Fibroblast of upper back skin (primary cell): Measurements from ENCODE around the gene ALG2.
A peak's percentile ranks its signal among the peaks of the same experiment; 100 is the strongest.
"Not testable (repeated sequence)": the region's sequence is repeated elsewhere in the genome, so short reads cannot be mapped to it uniquely, and the experiment has no call there.

Experiments
- DNase-seq: peaks from one replicate; pipeline ENCODE4 v3.0.0-alpha.2; 2013

The ALG2 gene

DNA sequence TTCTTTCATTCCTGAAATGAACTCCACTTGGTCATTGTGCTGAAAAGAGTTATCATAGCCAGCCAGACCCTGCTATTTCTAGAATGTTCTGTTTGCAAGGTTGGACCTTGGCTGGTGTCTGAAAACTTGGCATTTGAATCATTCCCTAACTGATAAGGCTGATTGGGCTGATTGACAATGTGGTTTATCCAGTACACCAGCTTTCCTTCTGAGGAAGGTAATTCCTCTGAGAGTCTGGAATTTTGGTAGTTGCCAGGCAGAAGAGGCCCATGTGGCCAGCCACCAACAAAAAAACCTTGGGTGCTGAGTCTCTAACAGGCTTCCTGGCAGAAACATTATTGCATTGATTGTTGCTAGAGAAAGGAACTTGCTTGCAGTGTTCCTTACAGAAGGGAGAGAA, 15.6 kb upstream of the ALG2 start:
- DNase-seq: no peak

DNA sequence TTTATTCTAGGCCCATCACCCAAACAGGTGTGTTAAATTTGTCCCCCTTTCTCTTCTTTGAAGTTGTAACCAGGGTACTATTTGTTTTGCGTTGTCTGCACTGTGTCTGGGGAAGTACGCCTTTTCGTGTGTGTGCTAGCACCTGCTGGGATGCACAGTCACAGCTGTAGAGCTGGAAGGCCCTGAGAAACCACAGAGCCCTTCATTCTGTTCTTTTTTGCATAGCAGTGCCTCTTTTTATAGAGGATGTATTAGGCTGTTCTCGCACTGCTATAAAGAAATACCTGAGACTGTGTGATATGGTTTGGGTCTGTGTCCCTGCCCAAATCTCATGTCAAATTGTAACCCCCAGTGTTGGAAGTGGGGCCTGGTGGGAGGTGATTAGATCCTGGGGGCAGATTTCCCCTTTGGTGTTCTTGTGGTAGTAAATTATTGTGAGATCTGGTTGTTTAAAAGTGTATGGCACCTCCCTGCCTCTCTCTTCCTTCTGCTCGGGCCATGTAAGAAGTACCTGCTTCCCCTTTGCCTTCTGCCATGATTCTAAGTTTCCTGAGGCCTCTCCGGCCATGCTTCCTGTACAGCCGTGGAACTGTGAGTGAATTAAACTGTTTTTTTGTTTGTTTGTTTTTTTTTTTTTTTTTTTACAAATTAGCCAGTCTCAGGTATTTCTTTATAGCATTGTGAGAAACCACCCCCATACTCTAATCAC, 14.3 kb upstream of the ALG2 start:
- no peak for DNase-seq

DNA sequence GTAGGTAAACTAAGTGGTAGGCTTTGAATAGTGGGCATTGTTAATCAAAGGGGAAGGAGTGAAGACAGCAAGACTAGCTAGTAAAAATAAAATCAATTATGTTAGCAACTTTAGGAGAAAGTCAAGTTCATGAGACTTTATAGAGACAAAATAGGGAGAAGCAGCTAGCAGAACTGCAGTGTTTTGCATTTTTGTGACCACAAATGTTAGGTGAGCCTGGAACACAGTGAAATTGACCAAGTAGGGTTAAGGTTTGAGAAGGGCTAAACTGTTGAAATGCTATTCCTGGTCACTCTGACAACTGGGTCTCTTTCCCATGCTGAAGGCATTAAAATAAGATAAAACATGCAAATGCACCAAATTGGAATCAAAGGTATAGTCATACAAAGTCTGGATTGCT, 13.3 kb upstream of the ALG2 start:
- DNase-seq: no peak

DNA sequence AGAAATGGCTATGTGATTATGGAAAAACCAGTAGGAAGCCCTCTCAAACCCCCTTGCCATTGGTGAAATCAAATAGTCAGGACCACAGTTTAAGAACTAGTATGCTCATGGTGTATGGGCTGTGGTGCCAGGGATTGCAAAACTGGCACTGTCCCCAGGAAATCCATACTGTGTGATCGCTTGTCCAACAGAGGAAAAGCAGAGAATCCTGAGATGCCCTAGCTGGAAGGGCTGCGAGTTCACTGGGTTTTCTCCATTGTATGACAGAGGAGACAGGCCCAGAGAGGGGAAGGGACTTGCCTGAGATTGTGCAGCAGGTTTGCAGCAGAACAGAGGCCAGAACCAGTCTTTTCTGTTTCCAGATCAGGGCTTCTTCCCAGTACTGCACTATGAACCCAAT, 12.9 kb upstream of the ALG2 start:
- no peak for DNase-seq

DNA sequence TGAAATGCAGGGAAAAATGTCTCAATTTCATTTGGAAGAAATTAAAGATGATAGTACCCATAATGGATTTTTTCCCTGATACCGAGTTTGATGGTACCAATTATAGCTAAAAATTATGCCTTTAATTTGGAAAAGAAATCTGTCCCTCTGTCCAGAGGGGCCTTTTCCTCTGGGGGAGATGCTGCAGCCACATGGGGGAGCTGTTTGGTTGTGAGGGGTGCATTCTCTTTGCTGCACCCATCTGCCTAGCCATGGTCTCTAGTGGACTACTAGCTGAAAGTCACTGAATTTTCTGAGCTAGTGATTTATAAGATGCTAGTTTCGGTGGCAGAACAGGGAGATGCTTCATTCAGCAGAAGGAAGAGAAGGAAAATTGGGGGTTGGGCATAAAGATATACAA, 10.0 kb upstream of the ALG2 start:
- DNase-seq: no peak

DNA sequence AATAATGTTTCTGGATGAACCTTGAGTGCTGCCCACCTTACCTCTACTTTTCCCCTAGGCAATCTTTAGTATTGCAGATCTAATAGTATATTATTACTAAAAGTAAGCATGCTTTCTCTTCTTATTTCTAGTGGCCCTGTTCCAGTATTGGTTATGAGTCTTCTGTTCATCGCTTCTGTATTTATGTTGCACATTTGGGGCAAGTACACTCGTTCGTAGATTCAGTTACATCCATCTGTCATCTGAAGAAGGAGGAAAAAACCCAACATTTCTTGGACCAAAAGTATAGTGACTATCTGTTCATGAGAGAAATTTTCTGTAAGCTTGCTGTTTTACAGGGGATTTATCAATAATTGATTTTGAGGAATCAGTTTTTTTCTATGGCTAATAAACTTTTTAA, 8.5 kb upstream of the ALG2 start:
- DNase-seq: no peak

DNA sequence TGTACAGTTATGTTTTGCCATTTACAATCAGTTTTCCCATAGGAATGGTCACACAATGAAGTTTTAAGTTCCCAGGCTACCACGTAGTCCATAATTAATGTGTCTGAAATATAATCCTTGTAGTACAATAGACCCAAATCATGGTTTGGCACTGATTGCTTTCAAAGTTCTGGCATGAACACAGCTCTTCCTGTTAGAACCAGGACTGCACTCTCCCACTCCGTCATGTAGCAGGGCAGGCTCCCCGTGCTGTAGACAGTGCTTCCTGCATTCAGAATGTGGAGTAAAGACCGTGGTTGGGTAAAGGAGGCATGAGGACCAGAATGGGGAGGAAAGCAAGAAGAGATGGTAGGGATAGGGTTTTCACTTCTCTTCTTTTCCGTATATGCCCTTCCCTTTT, 4.3 kb upstream of the ALG2 start:
- no peak for DNase-seq

DNA sequence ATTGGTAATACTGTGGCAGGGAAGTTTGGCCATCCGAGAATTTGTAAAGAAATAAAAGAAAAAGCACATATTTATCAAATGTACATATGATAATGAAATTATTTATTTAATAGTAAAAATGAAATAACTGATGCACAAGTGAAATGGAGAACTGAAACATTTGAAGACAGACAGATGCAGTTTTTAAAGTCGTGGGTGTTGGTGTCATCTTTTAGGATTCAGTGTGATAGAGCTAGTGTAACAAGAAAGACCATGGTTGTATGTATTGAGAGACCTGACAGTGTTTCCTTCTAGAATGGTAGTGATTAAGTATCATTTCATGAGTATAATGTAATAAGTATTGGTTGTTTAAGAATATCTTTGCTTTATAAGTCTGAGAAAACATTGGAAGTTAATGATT, 2.7 kb upstream of the ALG2 start:
- DNase-seq: no peak

DNA sequence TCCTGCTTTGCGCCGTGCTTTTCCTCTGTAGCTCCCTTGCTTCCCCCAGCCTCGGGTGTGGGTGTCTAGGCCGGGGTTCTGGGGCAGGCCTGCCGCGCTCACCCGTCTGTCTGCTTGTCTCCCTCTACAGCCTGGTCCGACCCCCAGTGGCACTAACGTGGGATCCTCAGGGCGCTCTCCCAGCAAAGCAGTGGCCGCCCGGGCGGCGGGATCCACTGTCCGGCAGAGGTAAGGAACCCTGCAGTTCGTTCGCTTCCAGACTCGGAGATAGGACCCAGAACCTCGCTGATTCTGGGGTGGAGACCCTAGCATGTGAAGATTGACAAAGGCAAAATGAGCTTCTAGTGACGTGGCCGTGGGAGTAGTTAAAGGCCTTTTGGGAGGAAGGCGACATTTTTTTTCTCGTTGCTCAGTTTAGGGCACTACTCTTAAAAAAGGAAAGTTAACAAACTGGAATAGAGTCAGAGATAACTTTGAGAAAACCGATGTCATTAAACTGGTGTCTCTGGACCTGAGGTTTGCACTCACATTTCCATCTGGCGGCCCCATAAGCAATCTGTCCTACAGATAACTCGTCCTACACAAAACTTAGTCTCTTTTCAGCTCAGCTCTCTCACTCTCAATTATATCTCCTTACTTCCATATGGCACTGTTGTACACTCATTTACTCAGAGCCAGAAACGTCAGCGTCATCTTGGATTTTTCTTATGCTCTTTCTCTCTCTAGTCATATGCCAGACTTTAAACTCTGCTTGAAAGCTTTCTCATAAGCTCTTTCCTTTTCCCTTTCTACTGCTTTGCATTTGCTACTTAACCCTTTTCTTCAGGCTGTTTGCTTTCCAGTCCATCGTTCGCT, 901 bp upstream of the ALG2 start:
- peak; percentile 10 for DNase-seq

DNA sequence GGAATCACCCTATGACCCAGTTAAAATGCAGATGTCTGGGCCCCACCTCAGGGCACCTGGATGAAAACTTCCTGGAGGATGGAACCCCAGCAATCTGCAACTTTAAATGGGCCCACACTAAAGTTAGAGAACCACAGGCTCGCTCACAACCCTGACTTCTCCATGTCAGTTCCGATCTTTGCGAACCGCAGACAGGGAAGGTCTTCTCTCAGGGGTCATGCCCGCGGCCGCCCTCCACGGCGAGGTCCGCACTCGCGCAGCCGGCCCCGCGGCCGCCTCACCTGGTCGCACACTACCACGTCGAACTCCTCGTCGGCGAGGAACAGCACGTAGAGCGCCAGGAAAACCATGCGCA, 499 bp downstream of the ALG2 start:
- DNase-seq: no peak

DNA sequence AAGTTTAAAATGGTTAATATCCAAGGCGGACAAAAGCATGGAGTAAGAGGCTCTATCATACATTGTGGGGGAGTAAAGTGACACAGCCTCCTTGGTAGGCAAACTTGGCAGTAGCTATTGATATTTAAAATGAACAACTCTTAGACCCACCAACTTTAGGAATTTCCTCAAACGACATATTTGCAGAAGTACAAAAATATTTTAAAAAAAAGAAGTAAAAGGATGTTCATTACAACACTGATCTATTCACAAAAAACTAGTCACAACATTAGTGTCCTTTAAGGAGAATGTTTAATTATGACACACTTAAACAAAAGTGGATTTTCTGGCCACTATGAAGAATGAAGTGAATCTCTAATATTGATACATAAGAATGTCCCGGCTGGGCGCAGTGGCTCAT, 1.7 kb downstream of the ALG2 start:
- no peak for DNase-seq

DNA sequence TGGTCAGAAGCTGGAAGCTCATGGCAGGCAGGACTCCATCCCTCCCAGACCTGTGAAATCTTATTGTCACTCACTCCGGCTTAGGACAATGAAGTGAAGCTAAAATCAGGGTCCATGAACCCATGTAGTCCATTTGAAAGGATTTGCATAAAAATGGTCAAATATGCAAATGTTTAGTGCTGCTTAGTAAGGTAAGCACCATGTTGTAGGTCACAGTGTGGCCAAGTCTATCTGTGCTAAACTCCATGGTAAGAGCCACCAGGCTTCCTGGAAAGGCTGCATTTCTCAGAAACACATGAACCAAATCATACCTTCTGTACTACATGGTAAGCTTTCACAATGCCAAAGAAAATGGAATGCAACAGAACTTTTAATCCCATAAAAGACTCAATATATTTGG, 5.7 kb downstream of the ALG2 start:
- no peak for DNase-seq

DNA sequence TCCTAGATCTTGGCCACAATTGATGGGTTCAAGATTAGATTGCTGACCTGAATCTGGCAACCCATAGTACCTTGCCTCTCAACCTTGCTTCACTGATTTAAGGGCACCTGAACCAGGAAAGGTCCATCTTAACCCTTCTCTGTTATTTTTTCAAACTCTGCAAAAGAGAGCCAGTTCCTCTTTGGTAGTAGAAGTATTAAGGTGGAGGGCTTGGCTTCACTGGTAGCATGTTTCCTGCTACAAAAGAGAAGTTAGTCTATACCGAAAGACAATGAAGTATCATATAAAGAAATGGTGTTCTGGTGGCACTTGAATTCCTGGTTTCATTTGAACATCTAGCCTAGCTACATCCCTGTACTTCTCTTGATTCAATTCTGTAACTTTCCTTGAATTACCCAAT, 8.5 kb downstream of the ALG2 start:
- no peak for DNase-seq

DNA sequence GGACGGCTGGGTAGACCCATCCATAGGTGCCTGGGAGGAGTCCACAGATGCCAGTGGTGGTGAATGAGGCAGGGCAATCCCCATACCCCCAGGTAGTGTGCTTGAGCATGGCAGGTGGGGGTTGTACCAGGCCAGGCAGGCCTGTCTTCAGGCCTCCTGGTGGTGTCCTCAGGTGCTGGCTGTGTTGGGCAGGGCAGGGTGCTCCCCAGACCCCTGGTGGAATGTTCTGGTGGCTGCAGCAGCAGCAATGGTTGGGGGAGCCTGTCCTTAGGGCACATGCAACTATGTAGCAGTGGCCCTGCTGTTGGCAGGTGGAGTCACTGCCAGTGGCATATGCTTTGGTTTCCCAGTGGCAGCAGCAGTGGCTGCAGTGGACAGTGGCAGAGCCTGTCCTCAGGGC, 10.0 kb downstream of the ALG2 start:
- DNase-seq: no peak

DNA sequence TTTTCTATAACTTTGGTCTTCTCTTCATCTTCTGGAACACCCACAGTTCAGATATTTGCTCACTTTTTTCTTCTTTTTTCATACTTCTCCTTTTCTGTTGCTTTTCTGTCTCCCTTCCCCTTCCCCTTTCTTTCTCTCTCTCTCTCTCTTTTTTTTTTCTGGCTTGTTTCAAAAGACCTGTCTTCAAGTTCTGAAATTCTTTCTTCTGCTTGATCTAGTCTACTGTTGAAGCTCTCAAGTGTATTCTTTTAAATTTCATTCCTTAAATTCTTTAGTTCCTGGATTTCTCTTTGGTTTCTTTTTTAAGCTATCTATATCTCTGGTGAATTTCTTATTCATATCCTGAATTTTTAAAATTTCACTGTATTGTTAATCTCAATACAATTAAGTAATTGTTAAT, 11.2 kb downstream of the ALG2 start:
- no peak for DNase-seq

DNA sequence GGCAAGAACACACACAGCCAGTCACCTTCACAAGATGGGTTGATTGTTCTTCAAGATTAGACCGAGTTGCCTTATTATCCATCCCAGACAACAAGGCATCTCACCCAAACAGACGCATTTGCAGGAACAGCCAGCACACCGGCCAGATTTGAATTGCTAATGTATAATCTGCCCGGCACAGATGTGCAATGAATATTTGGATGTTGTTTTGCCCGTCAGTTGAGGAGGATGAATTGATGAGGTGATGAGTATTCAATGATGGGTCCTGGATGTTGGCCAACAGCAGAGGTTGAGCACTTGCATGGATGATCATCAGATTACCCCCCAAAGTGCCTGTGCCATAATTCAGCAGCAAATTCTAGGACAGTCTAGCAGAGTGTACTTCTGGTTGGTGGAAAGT, 20.1 kb downstream of the ALG2 start:
- DNase-seq: no peak

DNA sequence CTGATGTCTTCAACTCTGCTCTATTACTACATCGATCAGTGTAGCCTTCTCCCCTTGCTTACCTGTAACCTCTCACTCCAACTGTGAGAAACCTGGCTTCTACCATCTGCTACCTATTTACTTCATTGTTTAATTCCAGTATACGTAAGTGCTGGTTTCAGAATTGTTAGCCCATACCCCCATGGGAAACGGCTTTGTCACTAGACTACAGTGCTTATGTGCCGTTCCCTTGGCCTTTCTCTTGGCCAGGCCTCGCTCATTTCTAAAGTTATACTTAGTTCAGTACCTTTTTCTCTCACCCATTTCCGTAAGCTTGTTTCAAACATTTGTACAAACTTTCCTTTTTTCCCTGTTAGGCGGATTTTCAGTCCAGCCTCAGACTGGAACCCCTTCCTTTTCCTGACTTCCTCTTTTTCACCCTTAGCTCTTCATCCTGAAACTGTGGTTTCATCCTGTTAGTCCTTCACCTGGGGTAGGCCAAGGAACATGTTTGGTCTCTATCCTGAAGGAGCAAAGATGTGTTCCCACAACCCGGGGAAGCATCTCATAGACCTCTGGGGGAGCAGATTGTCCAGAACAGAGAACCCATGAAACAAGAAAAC, 21.7 kb downstream of the ALG2 start:
- DNase-seq: no peak

DNA sequence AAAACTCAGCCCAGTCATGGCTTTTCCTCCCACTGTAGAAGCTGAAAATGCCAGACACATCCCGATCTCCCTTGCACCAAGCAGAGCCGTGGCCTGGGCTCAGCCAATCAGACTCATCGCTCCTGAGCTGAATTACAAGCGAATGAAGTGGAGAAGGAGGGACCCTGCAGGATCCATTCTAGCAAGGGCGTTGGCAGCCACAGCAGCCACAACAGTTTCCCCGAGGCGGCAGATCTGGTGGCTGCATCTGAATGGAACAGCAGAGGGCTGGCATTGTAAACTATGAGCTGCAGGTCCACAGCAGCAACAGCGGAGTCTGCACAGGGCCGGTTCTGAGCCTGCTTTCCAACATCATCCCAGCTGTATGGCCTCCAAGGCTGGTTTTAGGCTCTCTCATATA, 23.8 kb downstream of the ALG2 start:
- DNase-seq: no peak

DNA sequence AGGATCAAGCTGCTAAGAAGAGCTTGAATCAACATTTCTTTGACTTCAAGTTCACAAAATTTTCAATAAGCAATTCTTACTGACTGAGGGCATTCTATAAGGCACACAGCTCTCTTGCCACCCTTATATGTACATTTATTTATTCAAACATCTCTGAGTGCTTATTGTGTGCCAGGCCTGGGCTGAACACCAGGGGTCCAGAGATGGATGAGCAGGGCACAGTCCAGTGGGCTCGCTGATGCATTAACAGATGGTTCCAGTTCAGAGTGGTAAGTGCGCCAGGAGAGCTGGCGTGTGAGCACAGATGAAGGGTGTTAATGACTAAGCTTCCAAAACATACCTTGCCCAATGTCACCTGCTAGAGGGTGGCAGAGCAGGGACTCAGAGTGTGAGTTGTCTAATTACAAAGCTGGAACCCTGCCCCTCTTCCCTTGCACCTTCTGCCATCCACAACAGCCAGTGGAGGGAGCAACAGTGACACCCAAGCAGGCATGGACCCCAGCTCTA, 24.6 kb downstream of the ALG2 start:
- no peak for DNase-seq

DNA sequence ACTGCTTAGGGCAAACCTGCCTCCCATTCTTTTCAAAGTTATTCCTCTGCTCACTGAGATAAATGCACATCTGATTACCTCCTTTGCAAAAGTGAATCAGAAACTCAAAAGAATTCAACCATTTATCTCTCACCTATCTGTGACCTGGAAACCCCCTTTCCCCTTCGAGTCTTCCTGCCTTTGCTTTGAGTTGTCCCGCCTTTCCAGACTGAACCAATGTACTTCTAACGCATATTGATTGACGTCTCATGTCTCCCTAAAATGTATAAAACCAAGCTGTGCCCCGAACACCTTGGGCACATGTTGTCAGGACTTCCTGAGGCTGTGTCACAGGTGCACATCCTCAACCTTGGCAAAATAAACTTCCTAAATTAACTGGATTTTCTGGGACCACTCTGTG, 25.3 kb downstream of the ALG2 start:
- DNase-seq: not testable (repeated sequence)

DNA sequence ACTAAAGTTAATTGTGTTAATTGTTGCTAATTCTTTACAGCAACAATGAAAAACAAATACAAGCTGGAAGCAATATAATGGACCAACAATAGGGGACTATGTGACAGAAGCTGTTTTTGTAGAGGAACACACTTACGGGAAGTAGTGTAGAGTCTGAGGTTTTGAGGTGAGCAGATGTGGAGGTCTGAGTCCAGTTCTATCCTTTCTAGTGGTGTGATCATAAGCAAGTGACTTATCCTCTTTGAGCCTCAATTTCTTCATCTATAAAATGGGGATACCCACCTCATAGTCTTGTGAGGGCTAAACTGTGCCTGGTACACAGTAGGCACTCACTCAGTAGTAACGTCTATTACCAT, 28.3 kb downstream of the ALG2 start:
- DNase-seq: no peak

DNA sequence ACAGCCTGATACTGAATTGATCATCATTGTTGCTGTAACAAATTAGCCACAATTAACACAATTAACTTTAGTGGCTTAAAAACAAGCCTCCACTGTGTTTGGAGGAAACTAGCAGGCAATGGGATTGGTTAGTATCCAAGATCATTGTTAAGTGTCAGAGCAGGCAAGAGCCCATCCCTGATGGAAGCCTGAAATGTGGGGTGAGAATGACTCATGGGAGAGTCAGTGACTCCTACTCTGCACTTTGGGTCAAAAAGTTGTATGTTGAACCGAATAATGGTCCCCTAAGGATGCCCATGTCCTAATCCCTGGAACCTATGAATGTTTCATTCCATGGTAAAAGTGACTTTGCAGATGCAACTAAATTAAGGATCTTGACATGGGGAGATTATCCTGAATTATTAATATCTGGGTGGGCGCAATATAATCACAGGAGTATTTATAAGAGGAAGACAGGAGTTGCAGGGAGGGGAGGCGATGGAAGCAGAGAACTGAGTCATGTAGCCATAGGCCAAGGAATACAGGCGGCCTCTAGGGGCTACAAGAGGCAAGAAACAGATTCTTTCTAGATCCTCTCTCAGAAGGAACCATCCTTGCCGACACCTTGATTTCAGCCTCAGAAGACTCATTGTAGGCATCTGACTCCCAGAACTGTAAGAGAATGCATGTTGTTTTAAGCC, 28.8 kb downstream of the ALG2 start:
- peak; percentile 21 for DNase-seq

DNA sequence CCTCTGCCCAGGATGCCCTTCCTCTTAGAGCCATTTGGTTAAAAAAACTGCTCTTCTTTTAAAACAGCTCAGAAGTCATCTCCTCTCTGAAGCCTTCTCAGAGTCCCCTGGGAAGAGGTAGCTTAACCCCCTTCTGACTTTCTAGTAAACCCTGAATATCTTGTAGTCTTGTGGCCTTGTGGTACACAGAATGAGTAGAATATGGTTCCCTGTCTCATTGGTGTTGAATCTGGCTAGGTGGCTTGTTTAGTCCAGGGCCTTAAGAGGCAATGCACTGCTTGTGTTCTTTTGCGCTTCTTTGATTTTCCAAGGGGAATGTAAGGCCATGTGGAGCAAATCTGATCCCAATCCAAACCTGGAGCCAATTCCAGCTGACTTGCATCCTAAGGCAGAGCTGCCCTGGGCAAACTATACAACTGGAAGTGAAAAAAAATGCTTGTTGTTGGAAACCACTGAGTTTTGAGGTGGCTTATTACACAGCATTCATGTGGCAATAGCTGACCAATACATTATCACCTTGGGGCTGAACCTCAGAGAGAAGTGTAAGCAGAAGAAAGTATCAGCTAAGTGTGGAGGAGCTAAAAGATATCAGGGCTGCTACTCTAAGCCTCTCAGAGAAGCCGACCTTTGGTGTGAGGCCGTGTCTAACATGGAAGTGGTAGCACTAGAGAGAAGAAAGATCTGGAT, 31.0 kb downstream of the ALG2 start:
- no peak for DNase-seq
